Ascending aorta (tissue), 2 donors: ENCODE results near the gene TRIM63. TPM values are rescaled to one million over a fixed set of nuclear protein-coding genes. Genes with fewer than 3 reads are reported as not detected.

Source experiments
- DNase-seq, 2 donors: peaks; one replicate each; pipeline ENCODE4 v3.0.0-alpha.2; 2019; ENCODE audit warnings: low spot score in 2 of 2
- H3K27ac ChIP-seq, 2 donors: fragments of 200-600 bp; sonication (generic); one replicate each; pipeline ENCODE4 v1.5.1; 2016 to 2017; ENCODE audit warnings: mild to moderate bottlenecking in 1 of 2
- H3K27me3 ChIP-seq: fragments of 200-600 bp; sonication (generic); one replicate; pipeline ENCODE4 v1.5.1; 2017
- H3K36me3 ChIP-seq, 2 donors: fragments of 200-600 bp; sonication (generic); one replicate each; pipeline ENCODE4 v1.5.1; 2016
- H3K4me1 ChIP-seq, 2 donors: fragments of 200-600 bp; sonication (generic); one replicate each; pipeline ENCODE4 v1.5.1; 2016 to 2017; ENCODE audit warnings: mild to moderate bottlenecking in 1 of 2
- H3K4me3 ChIP-seq, 2 donors: fragments of 200-600 bp; sonication (generic); one replicate each; pipeline ENCODE4 v1.5.1; 2016 to 2017; ENCODE audit warnings: mild to moderate bottlenecking in 1 of 2
- H3K9me3 ChIP-seq, 2 donors: fragments of 200-600 bp; sonication (generic); one replicate each; pipeline ENCODE4 v1.5.1; 2016
- intact Hi-C: fragments of 100-400 bp; cut with DNase I; formaldehyde crosslinking; loops from one replicate; pipeline ENCODE4 v1.15.1; 2023
- total RNA-seq: library from RNA; depleted of rRNA; stranded (reverse); fragments of >200 nt; gene quantifications from one replicate; pipeline ENCODE4 v1.1.0, GENCODE V29; 2016
- TF ChIP-seq, protein P1 (sequence below), 3 experiments: fragments of 200-600 bp in 2 of 3; fragments of 450-650 bp in 1 of 3; sonication (generic) in 2 of 3; IDR thresholded peaks; one replicate each; pipeline ENCODE4 v1.5.1; 2016 to 2019; ENCODE audit warnings: antibody characterized with exemption in 3 of 3, mild to moderate bottlenecking in 1 of 3, moderate library complexity in 1 of 3

Gene TRIM63
- total RNA-seq, 1 donor from 2014 or later: not detected

- Histone ChIP-seq H3K4me3 (no peak overlapping the region), H3K27me3 (no peaks in the 10 kb centered on the region), H3K27ac (peak overlapping the region in 1 of 2 donors; percentile 19), H3K36me3 (no peaks in the 10 kb centered on the region), H3K4me1 (no peaks in the 10 kb centered on the region), H3K9me3 (no peaks in the 10 kb centered on the region)
- no peak for DNase-seq
- intact Hi-C loops: no loop called here
- TF ChIP-seq, protein P1, sequence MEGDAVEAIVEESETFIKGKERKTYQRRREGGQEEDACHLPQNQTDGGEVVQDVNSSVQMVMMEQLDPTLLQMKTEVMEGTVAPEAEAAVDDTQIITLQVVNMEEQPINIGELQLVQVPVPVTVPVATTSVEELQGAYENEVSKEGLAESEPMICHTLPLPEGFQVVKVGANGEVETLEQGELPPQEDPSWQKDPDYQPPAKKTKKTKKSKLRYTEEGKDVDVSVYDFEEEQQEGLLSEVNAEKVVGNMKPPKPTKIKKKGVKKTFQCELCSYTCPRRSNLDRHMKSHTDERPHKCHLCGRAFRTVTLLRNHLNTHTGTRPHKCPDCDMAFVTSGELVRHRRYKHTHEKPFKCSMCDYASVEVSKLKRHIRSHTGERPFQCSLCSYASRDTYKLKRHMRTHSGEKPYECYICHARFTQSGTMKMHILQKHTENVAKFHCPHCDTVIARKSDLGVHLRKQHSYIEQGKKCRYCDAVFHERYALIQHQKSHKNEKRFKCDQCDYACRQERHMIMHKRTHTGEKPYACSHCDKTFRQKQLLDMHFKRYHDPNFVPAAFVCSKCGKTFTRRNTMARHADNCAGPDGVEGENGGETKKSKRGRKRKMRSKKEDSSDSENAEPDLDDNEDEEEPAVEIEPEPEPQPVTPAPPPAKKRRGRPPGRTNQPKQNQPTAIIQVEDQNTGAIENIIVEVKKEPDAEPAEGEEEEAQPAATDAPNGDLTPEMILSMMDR (IDR thresholded peaks at IDR 0.05): no peak
These were observed 61.9 kb downstream of the TRIM63 start for GRCh38 chr1:26005434-26006105.

GRCh38 chr1:26003756-26004155, 63.7 kb downstream of the TRIM63 start:
- H3K27me3 ChIP-seq: no peaks in the 10 kb centered on the region
- intact Hi-C loops: no loop called here
- TF ChIP-seq, protein P1 (IDR thresholded peaks at IDR 0.05): no peak
- no peak for DNase-seq
- H3K36me3 ChIP-seq: no peaks in the 10 kb centered on the region
- no peak overlapping the region for H3K4me3 ChIP-seq
- no peaks in the 10 kb centered on the region for H3K9me3 ChIP-seq
- peaks cover 0 to under 1% of the 10 kb centered on the region in 2 donors for H3K4me1 ChIP-seq
- H3K27ac ChIP-seq: no peak overlapping the region

- no peak for DNase-seq
- TF ChIP-seq, protein P1 (IDR thresholded peaks at IDR 0.05): no peak
- intact Hi-C loops: no loop called here
- Histone ChIP-seq H3K27me3 (no peaks in the 10 kb centered on the region), H3K9me3 (no peaks in the 10 kb centered on the region), H3K36me3 (no peaks in the 10 kb centered on the region), H3K4me3 (no peak overlapping the region), H3K4me1 (peaks cover 0 to 3% of the 10 kb centered on the region in 2 donors), H3K27ac (no peak overlapping the region)
These were observed 64.2 kb downstream of the TRIM63 start for GRCh38 chr1:26003262-26003661.

Other genes starting within 250 kb of the TRIM63 start
- 20.9 TPM for gene MTFR1L, start 247.7 kb downstream of the TRIM63 start, total RNA-seq
- gene AUNIP, start 208.2 kb downstream of the TRIM63 start, total RNA-seq: not detected
- gene PAQR7, start 191.9 kb downstream of the TRIM63 start, total RNA-seq: 6.9 TPM
- 16.8 TPM for gene STMN1, start 161.2 kb downstream of the TRIM63 start, total RNA-seq
- gene PAFAH2, start 69.6 kb downstream of the TRIM63 start, total RNA-seq: 1.3 TPM
- gene EXTL1, start 45.9 kb downstream of the TRIM63 start, total RNA-seq: 0.85 TPM
- not detected for gene SLC30A2, start 21.5 kb downstream of the TRIM63 start, total RNA-seq
- 4.0 TPM for gene PDIK1L, start 44.2 kb upstream of the TRIM63 start, total RNA-seq
- gene FAM110D, start 91.4 kb upstream of the TRIM63 start, total RNA-seq: 60.0 TPM
- gene C1orf232, start 101.3 kb upstream of the TRIM63 start, total RNA-seq: not detected
- gene ZNF593, start 102.3 kb upstream of the TRIM63 start, total RNA-seq: 90.0 TPM
- gene ZNF593OS, start 104.2 kb upstream of the TRIM63 start, total RNA-seq: not detected
- not detected for gene CNKSR1, start 109.9 kb upstream of the TRIM63 start, total RNA-seq
- gene CATSPER4, start 123.0 kb upstream of the TRIM63 start, total RNA-seq: not detected
- 5.0 TPM for gene CEP85, start 166.6 kb upstream of the TRIM63 start, total RNA-seq
- gene SH3BGRL3, start 212.5 kb upstream of the TRIM63 start, total RNA-seq: 228 TPM
- 14.5 TPM for gene UBXN11, start 239.0 kb upstream of the TRIM63 start, total RNA-seq